HEK293 (cell line): ENCODE measurements around the gene VSTM2B.

Experiments used
- HOXA7 ChIP-seq: sonication (generic); formaldehyde crosslinking; IDR thresholded peaks from 2 replicates; pipeline ENCODE4 v1.8.1; 2022; ENCODE audit warnings: missing genetic modification reagents, borderline replicate concordance
- KLF10 ChIP-seq: fragments of 450-650 bp; IDR thresholded peaks from 2 replicates; pipeline ENCODE4 v1.5.1; 2018; ENCODE audit warnings: missing biosample characterization, mild to moderate bottlenecking, missing genetic modification characterization
- KLF16 ChIP-seq: fragments of 450-650 bp; formaldehyde crosslinking; IDR thresholded peaks from 2 replicates; pipeline ENCODE4 v1.5.1; 2017; ENCODE audit warnings: missing biosample characterization, missing genetic modification characterization
- OVOL3 ChIP-seq: fragments of 450-650 bp; formaldehyde crosslinking; IDR thresholded peaks from 2 replicates; pipeline ENCODE4 v1.5.1; 2016; ENCODE audit warnings: missing biosample characterization, missing genetic modification characterization
- RBAK ChIP-seq: fragments of 450-650 bp; formaldehyde crosslinking; IDR thresholded peaks from 2 replicates; pipeline ENCODE4 v1.5.1; 2016; ENCODE audit warnings: missing biosample characterization, missing genetic modification characterization
- ZBTB20 ChIP-seq: fragments of 450-650 bp; formaldehyde crosslinking; IDR thresholded peaks from 2 replicates; pipeline ENCODE4 v1.5.1; 2016; ENCODE audit warnings: missing biosample characterization, missing genetic modification characterization
- ZBTB8A ChIP-seq: fragments of 450-650 bp; formaldehyde crosslinking; IDR thresholded peaks from 2 replicates; pipeline ENCODE4 v1.5.1; 2016; ENCODE audit warnings: missing biosample characterization, missing genetic modification characterization
- ZFP69B ChIP-seq: fragments of 450-650 bp; formaldehyde crosslinking; IDR thresholded peaks from 2 replicates; pipeline ENCODE4 v1.5.1; 2016; ENCODE audit warnings: missing biosample characterization, missing genetic modification characterization
- ZNF114 ChIP-seq: fragments of 450-650 bp; formaldehyde crosslinking; IDR thresholded peaks from 2 replicates; pipeline ENCODE4 v1.5.0; 2017; ENCODE audit warnings: missing biosample characterization, missing genetic modification characterization
- ZNF121 ChIP-seq: fragments of 450-650 bp; formaldehyde crosslinking; IDR thresholded peaks from 2 replicates; pipeline ENCODE4 v1.5.1; 2016; ENCODE audit warnings: missing biosample characterization, missing genetic modification characterization
- ZNF132 ChIP-seq: fragments of 450-650 bp; formaldehyde crosslinking; IDR thresholded peaks from 2 replicates; pipeline ENCODE4 v1.5.1; 2017; ENCODE audit warnings: missing biosample characterization, missing genetic modification characterization, borderline replicate concordance
- ZNF155 ChIP-seq: fragments of 450-650 bp; formaldehyde crosslinking; IDR thresholded peaks from 2 replicates; pipeline ENCODE4 v1.5.1; 2016; ENCODE audit warnings: missing biosample characterization, missing genetic modification characterization
- ZNF266 ChIP-seq: fragments of 450-650 bp; formaldehyde crosslinking; IDR thresholded peaks from 2 replicates; pipeline ENCODE4 v1.5.1; 2016; ENCODE audit warnings: missing biosample characterization, missing genetic modification characterization, low read depth
- ZNF302 ChIP-seq: fragments of 450-650 bp; formaldehyde crosslinking; IDR thresholded peaks from 2 replicates; pipeline ENCODE4 v1.5.1; 2016; ENCODE audit warnings: missing biosample characterization, missing genetic modification characterization, low read depth
- ZNF324 ChIP-seq: fragments of 450-650 bp; formaldehyde crosslinking; IDR thresholded peaks from 2 replicates; pipeline ENCODE4 v1.5.1; 2016; ENCODE audit warnings: missing biosample characterization, missing genetic modification characterization
- ZNF433 ChIP-seq: fragments of 450-650 bp; formaldehyde crosslinking; IDR thresholded peaks from 2 replicates; pipeline ENCODE4 v1.5.1; 2016; ENCODE audit warnings: missing biosample characterization, missing genetic modification characterization, low read depth
- ZNF530 ChIP-seq: fragments of 450-650 bp; formaldehyde crosslinking; IDR thresholded peaks from 2 replicates; pipeline ENCODE4 v1.5.1; 2016; ENCODE audit warnings: low read depth, missing biosample characterization, missing genetic modification characterization
- ZNF596 ChIP-seq: fragments of 450-650 bp; IDR thresholded peaks from 2 replicates; pipeline ENCODE4 v1.5.0; 2018; ENCODE audit warnings: missing biosample characterization, mild to moderate bottlenecking, missing genetic modification characterization, moderate library complexity
- ZNF658 ChIP-seq: fragments of 450-650 bp; formaldehyde crosslinking; IDR thresholded peaks from 2 replicates; pipeline ENCODE4; 2016; ENCODE audit warnings: missing biosample characterization, missing genetic modification characterization
- ZNF776 ChIP-seq: fragments of 450-650 bp; formaldehyde crosslinking; IDR thresholded peaks from 2 replicates; pipeline ENCODE4 v1.5.0; 2017; ENCODE audit warnings: missing biosample characterization, missing genetic modification characterization, borderline replicate concordance
- TF ChIP-seq, protein P1 (sequence below): fragments of 450-650 bp; formaldehyde crosslinking; IDR thresholded peaks from 2 replicates; pipeline ENCODE4 v1.5.1; 2016; ENCODE audit warnings: missing biosample characterization, missing genetic modification characterization
- TF ChIP-seq, protein P2 (sequence below): fragments of 450-650 bp; formaldehyde crosslinking; conservative IDR thresholded peaks from 2 replicates; pipeline ENCODE4 v1.5.1; 2016; ENCODE audit warnings: low read depth, missing biosample characterization, missing genetic modification characterization
- TF ChIP-seq, protein P3 (sequence below): fragments of 450-650 bp; formaldehyde crosslinking; IDR thresholded peaks from 2 replicates; pipeline ENCODE4 v1.5.1; 2016; ENCODE audit warnings: missing biosample characterization, missing genetic modification characterization
- TF ChIP-seq, protein P4 (sequence below): IDR thresholded peaks from 2 replicates; pipeline ENCODE4 v1.6.1; 2011; ENCODE audit warnings: mild to moderate bottlenecking, low read depth, low read length, borderline replicate concordance
- TF ChIP-seq, protein P5 (sequence below): fragments of 450-650 bp; formaldehyde crosslinking; IDR thresholded peaks from 2 replicates; pipeline ENCODE4 v1.5.1; 2016; ENCODE audit warnings: missing biosample characterization, missing genetic modification characterization
- TF ChIP-seq, protein P6 (sequence below): fragments of 450-650 bp; formaldehyde crosslinking; IDR thresholded peaks from 2 replicates; pipeline ENCODE4 v1.5.1; 2016; ENCODE audit warnings: missing biosample characterization, missing genetic modification characterization

VSTM2B gene

DNA sequence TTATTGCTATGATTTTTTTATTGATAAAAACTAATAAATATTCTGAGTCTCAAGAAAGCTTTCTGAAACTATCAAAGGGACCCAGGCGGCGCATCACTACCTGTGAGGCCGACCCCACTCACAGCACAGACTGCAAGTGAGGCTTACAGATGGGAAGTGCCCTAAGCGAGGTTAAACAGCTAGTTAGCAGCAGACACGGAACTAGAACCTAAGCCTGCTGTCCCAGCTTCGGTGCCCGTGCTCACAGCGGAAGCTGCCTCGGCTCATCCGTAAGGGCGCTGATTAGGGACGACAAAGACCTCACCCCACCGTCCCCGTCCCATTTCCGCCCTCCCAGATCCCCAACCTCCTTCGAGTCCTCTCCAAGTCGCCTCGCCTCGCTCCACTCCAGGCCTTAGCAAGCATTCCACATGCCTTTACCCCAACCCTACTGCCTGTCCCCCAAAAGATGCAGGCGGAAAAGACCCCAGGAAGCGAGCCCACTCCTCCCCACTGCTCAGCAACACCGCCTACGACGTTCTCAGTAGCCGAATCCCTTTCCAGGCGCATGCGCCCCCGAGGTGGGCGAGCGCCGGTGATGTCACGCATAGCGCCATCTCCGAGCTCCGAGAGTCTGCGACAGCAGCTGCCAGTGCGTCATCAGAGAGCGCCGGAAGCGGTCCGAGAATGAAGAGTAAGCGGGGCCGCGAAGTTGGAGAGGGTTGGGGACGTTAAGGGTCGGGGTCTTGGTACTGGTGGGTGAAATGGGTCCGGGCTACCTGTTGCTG, 80.0 kb downstream of the VSTM2B start, which contains the start of gene POP4 (continued):
- TF ChIP-seq ZNF596 (tag by site-specific recombination), result no peak
- no peak for TF ChIP-seq ZNF266 (tag by site-specific recombination)
- TF ChIP-seq ZBTB8A, result peak; percentile 91
- no peak for TF ChIP-seq ZNF132 (tag by site-specific recombination)
- TF ChIP-seq ZNF433 (tag by site-specific recombination), result no peak
- TF ChIP-seq, protein P1, sequence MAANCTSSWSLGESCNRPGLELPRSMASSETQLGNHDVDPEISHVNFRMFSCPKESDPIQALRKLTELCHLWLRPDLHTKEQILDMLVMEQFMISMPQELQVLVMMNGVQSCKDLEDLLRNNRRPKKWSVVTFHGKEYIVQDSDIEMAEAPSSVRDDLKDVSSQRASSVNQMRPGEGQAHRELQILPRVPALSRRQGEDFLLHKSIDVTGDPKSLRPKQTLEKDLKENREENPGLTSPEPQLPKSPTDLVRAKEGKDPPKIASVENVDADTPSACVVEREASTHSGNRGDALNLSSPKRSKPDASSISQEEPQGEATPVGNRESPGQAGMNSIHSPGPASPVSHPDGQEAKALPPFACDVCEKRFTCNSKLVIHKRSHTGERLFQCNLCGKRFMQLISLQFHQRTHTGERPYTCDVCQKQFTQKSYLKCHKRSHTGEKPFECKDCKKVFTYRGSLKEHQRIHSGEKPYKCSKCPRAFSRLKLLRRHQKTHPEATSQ, result peak; percentile 78
- TF ChIP-seq ZNF114 (tag by site-specific recombination), result no peak
- no peak for TF ChIP-seq ZNF121
- no peak for TF ChIP-seq HOXA7 (CRISPR knock-in tag)
- peak; percentile 92 for TF ChIP-seq ZNF324
- no peak for TF ChIP-seq ZNF155 (tag by site-specific recombination)
- TF ChIP-seq, protein P2, sequence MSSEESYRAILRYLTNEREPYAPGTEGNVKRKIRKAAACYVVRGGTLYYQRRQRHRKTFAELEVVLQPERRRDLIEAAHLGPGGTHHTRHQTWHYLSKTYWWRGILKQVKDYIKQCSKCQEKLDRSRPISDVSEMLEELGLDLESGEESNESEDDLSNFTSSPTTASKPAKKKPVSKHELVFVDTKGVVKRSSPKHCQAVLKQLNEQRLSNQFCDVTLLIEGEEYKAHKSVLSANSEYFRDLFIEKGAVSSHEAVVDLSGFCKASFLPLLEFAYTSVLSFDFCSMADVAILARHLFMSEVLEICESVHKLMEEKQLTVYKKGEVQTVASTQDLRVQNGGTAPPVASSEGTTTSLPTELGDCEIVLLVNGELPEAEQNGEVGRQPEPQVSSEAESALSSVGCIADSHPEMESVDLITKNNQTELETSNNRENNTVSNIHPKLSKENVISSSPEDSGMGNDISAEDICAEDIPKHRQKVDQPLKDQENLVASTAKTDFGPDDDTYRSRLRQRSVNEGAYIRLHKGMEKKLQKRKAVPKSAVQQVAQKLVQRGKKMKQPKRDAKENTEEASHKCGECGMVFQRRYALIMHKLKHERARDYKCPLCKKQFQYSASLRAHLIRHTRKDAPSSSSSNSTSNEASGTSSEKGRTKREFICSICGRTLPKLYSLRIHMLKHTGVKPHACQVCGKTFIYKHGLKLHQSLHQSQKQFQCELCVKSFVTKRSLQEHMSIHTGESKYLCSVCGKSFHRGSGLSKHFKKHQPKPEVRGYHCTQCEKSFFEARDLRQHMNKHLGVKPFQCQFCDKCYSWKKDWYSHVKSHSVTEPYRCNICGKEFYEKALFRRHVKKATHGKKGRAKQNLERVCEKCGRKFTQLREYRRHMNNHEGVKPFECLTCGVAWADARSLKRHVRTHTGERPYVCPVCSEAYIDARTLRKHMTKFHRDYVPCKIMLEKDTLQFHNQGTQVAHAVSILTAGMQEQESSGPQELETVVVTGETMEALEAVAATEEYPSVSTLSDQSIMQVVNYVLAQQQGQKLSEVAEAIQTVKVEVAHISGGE (tag by site-specific recombination), result peak; percentile 94
- TF ChIP-seq, protein P3, sequence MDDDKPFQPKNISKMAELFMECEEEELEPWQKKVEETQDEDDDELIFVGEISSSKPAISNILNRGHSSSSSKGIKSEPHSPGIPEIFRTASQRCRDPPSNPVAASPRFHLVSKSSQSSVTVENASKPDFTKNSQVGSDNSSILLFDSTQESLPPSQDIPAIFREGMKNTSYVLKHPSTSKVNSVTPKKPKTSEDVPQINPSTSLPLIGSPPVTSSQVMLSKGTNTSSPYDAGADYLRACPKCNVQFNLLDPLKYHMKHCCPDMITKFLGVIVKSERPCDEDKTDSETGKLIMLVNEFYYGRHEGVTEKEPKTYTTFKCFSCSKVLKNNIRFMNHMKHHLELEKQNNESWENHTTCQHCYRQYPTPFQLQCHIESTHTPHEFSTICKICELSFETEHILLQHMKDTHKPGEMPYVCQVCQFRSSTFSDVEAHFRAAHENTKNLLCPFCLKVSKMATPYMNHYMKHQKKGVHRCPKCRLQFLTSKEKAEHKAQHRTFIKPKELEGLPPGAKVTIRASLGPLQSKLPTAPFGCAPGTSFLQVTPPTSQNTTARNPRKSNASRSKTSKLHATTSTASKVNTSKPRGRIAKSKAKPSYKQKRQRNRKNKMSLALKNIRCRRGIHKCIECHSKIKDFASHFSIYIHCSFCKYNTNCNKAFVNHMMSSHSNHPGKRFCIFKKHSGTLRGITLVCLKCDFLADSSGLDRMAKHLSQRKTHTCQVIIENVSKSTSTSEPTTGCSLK (tag by site-specific recombination), result no peak
- peak; percentile 79; the same call in 1 of the 2 replicates for TF ChIP-seq ZBTB20 (tag by site-specific recombination)
- TF ChIP-seq, protein P4, sequence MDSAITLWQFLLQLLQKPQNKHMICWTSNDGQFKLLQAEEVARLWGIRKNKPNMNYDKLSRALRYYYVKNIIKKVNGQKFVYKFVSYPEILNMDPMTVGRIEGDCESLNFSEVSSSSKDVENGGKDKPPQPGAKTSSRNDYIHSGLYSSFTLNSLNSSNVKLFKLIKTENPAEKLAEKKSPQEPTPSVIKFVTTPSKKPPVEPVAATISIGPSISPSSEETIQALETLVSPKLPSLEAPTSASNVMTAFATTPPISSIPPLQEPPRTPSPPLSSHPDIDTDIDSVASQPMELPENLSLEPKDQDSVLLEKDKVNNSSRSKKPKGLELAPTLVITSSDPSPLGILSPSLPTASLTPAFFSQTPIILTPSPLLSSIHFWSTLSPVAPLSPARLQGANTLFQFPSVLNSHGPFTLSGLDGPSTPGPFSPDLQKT, result no peak
- TF ChIP-seq, protein P5, sequence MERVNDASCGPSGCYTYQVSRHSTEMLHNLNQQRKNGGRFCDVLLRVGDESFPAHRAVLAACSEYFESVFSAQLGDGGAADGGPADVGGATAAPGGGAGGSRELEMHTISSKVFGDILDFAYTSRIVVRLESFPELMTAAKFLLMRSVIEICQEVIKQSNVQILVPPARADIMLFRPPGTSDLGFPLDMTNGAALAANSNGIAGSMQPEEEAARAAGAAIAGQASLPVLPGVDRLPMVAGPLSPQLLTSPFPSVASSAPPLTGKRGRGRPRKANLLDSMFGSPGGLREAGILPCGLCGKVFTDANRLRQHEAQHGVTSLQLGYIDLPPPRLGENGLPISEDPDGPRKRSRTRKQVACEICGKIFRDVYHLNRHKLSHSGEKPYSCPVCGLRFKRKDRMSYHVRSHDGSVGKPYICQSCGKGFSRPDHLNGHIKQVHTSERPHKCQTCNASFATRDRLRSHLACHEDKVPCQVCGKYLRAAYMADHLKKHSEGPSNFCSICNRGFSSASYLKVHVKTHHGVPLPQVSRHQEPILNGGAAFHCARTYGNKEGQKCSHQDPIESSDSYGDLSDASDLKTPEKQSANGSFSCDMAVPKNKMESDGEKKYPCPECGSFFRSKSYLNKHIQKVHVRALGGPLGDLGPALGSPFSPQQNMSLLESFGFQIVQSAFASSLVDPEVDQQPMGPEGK (tag by site-specific recombination), result peak; percentile 96
- peak; percentile 66; the same call in 1 of the 2 replicates for TF ChIP-seq ZFP69B
- no peak for TF ChIP-seq ZNF776 (tag by site-specific recombination)
- peak; percentile 91 for TF ChIP-seq KLF16 (tag by site-specific recombination)
- TF ChIP-seq ZNF658 (tag by site-specific recombination), result no peak
- no peak; the same call in 1 of the 2 replicates for TF ChIP-seq KLF10 (tag by site-specific recombination)
- no peak for TF ChIP-seq ZNF530 (tag by site-specific recombination)
- no peak for TF ChIP-seq RBAK (tag by site-specific recombination)
- no peak for TF ChIP-seq ZNF302 (tag by site-specific recombination)
- peak; percentile 66; the same call in 1 of the 2 replicates for TF ChIP-seq OVOL3
- TF ChIP-seq, protein P6, sequence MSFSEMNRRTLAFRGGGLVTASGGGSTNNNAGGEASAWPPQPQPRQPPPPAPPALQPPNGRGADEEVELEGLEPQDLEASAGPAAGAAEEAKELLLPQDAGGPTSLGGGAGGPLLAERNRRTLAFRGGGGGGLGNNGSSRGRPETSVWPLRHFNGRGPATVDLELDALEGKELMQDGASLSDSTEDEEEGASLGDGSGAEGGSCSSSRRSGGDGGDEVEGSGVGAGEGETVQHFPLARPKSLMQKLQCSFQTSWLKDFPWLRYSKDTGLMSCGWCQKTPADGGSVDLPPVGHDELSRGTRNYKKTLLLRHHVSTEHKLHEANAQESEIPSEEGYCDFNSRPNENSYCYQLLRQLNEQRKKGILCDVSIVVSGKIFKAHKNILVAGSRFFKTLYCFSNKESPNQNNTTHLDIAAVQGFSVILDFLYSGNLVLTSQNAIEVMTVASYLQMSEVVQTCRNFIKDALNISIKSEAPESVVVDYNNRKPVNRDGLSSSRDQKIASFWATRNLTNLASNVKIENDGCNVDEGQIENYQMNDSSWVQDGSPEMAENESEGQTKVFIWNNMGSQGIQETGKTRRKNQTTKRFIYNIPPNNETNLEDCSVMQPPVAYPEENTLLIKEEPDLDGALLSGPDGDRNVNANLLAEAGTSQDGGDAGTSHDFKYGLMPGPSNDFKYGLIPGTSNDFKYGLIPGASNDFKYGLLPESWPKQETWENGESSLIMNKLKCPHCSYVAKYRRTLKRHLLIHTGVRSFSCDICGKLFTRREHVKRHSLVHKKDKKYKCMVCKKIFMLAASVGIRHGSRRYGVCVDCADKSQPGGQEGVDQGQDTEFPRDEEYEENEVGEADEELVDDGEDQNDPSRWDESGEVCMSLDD (tag by site-specific recombination), result peak; percentile 98
